SW480 (cell line): ENCODE data around the gene FAAP100.
"Not testable (repeated sequence)": the region's sequence is repeated elsewhere in the genome, so short reads cannot be mapped to it uniquely, and the experiment has no call there.

ENCODE experiments used
- DNase-seq: peaks from one replicate; pipeline ENCODE4 v3.0.0-alpha.2; 2016; ENCODE audit warnings: low spot score

Gene FAAP100, protein sequence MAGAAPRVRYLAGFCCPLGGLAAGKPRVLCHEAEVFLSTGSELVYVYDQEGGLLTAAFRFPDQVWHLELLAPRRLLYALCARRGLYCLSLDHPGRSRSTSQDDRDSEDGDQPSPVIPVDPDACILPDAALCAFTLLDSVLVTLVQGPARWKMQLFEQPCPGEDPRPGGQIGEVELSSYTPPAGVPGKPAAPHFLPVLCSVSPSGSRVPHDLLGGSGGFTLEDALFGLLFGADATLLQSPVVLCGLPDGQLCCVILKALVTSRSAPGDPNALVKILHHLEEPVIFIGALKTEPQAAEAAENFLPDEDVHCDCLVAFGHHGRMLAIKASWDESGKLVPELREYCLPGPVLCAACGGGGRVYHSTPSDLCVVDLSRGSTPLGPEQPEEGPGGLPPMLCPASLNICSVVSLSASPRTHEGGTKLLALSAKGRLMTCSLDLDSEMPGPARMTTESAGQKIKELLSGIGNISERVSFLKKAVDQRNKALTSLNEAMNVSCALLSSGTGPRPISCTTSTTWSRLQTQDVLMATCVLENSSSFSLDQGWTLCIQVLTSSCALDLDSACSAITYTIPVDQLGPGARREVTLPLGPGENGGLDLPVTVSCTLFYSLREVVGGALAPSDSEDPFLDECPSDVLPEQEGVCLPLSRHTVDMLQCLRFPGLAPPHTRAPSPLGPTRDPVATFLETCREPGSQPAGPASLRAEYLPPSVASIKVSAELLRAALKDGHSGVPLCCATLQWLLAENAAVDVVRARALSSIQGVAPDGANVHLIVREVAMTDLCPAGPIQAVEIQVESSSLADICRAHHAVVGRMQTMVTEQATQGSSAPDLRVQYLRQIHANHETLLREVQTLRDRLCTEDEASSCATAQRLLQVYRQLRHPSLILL

GRCh38 chr17:81552244-81553017 lies at the start of gene FAAP100:
Gene FAAP100 (minus strand): TSS chr17:81552353. CDS start chr17:81552330, 23 bp downstream.
- peak; percentile 74 for DNase-seq

DNA sequence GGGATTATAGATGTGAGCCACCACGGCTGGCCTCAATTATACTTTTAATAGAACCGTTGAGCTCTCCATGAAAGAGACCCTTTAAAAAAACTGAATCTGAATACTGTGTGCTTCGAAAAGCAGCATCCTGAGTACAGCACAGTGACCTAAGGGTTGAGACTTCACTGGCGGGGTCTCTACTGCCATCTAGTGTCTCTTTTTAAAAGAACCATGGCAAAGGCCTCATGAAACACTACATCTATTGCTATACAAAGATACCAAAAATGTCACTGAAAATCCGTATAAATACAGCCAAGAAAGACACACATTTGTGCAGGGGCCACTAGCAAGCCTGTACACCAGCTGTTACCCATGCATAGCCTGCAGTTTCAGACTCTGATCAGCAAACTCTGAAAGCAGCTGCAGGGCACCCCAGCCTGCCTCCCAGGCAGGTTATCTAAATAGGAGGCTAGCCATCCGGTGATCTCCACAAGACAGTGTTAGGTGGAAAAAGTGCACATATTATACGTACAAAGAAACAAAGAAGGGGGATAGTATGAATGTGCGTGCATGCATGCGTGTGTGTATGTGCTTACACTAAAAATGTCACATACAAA lies 49.5 kb upstream of the FAAP100 start:
- DNase-seq: peak; percentile 56

DNA sequence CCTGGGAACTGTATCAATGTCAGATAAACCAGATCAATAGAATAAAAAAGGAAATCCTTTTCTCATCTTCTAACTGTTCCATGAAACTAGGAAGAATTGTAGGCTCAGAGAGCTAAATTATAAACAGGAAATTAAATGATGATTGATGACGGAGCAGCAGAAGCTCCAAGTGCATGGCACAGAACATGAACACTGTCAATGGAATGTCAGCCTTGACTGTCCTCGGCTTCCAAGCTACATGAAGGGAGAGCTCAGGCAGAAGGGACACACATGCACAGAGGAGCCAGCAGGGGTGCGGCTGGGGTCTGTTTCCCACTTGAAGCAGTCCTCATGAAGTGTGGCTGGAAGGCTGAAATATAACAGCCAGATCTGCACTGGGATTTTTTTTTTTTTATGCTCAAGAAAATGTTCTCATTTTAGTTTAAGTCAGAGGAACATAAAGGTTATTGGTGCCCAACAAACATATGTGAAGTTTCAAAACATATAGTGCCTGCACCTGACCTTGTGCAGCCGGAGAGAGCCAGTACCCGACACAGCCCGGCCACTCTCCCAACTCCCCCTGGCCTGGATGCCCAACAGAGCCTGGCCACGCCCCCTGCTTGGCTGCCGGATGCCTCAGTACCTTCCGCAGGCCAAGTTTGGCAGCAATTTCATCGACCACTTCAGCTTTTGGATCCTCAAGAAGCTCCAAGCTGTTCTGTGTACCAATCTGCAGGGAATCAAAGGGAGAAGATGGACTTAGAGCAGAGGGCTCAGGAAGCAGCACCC lies 47.8 kb upstream of the FAAP100 start:
- no peak for DNase-seq

DNA sequence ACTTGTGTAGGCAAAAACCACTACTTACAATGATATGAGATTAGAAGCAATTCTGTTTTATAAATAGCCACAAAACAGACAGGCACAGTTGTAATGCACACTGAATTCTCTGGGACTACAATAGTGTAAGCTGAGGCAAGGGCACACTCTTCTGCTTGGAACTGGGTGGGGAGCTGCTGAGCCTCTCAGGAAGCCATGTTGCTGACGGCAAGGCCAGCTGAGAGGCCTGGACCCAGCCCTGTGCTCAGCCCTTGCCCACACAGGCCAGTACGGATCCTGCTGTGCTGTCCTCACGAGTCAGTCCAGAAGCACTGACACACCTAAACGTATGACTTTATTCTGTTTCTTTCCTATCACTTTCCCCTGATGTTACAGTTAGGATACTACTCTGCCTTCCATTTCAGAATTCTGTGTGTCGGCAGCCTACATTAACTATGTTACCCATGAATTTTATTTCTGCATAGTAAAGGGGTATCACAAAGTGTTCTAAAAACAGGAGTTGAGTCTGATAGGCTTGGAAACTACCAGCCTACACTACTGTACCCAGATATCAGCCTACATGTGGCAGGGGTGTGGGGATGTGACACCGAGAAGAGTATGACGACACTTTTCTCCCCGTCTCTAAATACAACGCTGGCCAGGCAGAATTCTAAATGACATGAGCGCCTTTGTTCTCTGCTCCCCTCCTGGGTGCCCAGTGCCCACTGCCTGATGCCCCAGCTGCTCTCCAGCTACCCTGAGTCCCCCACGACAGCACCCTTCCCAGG lies 41.1 kb upstream of the FAAP100 start:
- no peak for DNase-seq

- no peak for DNase-seq
Observed at GRCh38 chr17:81591971-81592370, 39.8 kb upstream of the FAAP100 start.

GRCh38 chr17:81590121-81590520 lies 38.0 kb upstream of the FAAP100 start:
- no peak for DNase-seq

DNA sequence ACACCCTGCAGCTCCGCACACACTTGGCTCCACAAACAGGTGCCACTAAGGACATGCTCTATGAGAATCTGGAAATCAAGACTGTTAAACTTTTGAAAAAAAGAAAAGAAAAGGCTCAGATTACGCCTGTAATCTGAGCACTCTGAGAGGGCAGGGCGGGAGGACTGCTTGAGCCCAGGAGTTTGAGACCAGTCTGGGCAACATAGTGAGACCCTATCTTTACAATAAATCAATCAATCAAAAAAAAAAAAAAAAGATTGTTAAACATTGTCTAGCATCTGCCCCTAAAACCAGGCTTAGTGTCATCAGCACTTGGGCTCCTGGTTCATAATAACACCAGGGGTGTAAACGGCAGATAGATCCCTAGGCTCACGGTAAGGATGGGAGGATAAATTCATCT lies 37.5 kb upstream of the FAAP100 start:
- DNase-seq: no peak

DNA sequence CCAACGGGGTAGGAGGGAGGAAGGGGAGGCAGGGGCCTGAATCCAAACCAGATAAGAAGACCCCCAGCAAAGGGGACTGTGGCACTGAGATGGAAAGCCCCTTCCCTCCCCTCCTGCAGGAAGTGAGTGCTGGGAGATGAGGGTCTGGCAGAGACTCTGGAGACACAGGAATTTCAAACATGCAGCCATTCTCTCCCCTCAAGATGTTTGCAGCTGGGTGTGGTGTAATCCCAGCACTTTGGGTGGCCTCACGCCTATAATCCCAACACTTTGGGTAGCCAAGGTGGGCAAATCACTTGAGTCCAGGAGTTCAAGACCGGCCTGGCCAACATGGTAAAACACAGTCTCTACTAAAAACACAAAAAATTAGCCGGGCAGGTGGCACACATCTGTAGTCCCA lies 33.9 kb upstream of the FAAP100 start:
- DNase-seq: no peak

GRCh38 chr17:81584771-81585170 lies 32.6 kb upstream of the FAAP100 start:
- not testable (repeated sequence) for DNase-seq

- no peak for DNase-seq
Observed at GRCh38 chr17:81583589-81584342, 31.6 kb upstream of the FAAP100 start.

DNA sequence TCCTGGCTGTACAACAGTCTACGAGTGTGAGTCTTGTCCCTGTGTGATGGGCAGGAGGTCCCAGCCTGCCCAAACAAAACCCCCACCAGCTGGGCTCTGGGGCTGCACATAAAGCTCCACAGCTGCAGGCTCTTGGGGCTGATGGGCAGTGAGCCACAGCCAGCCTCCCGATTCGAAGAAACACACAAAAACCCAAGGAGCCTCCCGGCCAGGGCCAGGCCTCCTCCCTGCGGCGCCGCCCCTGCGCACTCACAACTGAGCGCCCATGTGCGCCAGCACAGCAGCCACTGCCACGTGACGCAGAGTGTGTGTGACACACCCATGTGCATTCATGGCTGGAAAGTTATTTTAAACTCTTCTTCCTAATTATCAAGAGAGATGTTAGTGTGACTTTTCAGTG lies 30.6 kb upstream of the FAAP100 start:
- DNase-seq: no peak

DNA sequence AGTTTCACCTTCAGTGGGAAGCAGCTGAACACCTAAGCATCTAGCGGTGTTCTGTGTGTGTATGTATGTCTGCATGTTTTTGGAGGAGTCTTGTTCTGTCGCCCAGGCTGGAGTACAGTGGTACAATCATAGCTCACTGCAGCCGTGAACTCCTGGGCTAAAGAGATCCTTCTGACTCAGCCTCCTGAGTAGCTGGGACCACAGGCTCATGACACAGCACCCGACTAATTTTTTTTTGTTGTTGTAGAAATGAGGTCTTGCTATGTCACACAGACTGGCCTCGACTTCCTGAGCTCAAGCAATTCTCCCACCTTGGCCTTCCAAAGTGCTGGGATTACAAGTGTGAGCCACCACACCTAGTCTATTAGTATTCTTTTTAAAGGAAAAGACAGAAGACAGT lies 30.2 kb upstream of the FAAP100 start:
- DNase-seq: no peak

DNA sequence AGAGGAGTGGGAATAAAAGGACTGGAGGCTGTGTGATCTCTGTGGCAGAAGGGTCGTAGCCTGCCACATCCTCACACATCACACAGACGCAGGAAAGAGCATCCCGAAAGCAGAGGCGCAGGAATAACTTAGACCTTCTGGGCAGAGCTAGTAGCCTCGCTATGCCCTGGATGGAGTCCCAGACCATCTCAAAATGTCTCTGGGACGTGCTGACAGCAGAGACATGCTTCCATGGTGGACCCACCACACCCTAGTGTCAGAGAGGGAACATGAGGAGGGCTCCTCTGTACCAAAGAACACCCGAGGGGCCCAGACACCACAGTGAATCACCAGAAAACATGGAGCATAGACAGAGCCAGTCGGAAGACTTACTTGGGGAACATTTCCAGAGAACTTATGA lies 29.6 kb upstream of the FAAP100 start:
- no peak for DNase-seq

GRCh38 chr17:81580481-81580880 lies 28.3 kb upstream of the FAAP100 start:
- no peak for DNase-seq

- DNase-seq: no peak
Observed at GRCh38 chr17:81579821-81580321, 27.7 kb upstream of the FAAP100 start.

DNA sequence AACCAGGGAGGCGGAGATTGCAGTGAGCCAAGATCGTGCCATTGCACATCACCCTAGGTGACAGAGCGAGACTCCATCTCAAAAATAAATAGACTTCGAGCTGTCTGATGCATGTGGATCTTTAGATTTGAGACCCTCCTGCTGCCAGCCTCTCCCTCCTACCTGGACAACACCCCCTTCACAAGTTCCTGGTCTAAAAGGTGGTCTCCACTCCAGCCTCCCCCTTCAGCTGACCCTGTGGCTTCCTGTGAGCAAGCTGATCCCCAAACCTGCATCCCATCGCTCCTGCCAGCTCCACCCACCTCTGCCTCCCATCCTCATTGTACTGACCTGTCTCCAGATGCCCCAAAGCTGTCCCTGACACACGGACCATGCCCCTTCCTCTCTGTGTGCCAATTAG lies 27.1 kb upstream of the FAAP100 start:
- DNase-seq: no peak

DNA sequence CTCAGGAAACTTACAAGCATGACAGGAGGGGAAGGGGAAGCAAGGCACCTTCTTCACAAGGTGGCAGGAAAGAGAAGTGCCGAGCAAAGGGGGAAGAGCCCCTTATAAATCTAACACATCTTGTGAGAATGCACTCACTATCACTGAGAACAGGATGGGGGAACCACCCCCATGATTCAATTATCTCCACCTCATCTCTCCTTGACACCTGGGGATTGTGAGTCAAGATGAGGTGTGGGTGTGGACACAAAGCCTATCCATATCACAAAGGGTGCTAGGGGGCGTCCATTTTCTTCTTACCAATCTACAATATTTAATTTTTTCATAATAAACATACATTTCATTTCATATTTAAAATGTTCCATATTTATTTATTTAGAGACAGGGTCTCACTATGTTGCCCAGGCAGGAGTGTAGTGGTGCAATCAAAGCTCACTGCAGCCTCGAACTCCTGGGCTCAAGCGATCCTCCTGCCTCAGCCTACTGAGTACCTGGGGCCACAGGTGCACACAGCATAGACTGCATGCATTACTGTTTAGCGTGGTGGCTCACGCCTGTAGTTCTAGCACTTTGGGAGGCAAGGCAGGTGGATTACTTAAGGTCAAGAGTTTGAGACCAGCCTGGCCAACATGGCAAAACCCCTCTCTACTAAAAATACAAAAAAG lies 26.5 kb upstream of the FAAP100 start:
- DNase-seq: no peak

- DNase-seq: no peak
Observed at GRCh38 chr17:81578038-81578441, 25.9 kb upstream of the FAAP100 start.
